CD4-positive, alpha-beta T cell treated with Interleukin-17A for 4 hours (primary cell): Measurements from ENCODE around the gene RHOT1.
"Not testable (repeated sequence)": the region's sequence is repeated elsewhere in the genome, so short reads cannot be mapped to it uniquely, and the experiment has no call there.

Experiments used
- DNase-seq: peaks from one replicate; pipeline ENCODE4 v3.0.0-alpha.2; 2020; ENCODE audit warnings: mixed read lengths

The RHOT1 gene

GRCh38 chr17:32124985-32125847 is 17.1 kb upstream of the RHOT1 start:
- no peak for DNase-seq

GRCh38 chr17:32125848-32126153 is 16.5 kb upstream of the RHOT1 start:
- no peak for DNase-seq

GRCh38 chr17:32126325-32126724 is 16.0 kb upstream of the RHOT1 start:
- DNase-seq, result no peak

- no peak for DNase-seq
Observed at GRCh38 chr17:32126746-32127145, 15.6 kb upstream of the RHOT1 start.

- peak; percentile 84 for DNase-seq
Observed at GRCh38 chr17:32127158-32127897, 15.0 kb upstream of the RHOT1 start.

- not testable (repeated sequence) for DNase-seq
Observed at GRCh38 chr17:32128470-32128869, 13.8 kb upstream of the RHOT1 start.

- DNase-seq, result not testable (repeated sequence)
Observed at GRCh38 chr17:32135497-32136117, 6.7 kb upstream of the RHOT1 start.

- DNase-seq, result peak; percentile 6
Observed at GRCh38 chr17:32136856-32137255, 5.4 kb upstream of the RHOT1 start.

GRCh38 chr17:32139504-32139903 is 2.8 kb upstream of the RHOT1 start:
- DNase-seq, result not testable (repeated sequence)

GRCh38 chr17:32141258-32141657 is 1.0 kb upstream of the RHOT1 start:
- DNase-seq, result no peak

- no peak for DNase-seq
Observed at GRCh38 chr17:32141679-32142037, 644 bp upstream of the RHOT1 start.

GRCh38 chr17:32142857-32143526 is 690 bp downstream of the RHOT1 start:
- DNase-seq, result peak; percentile 32

GRCh38 chr17:32143527-32143870 is 1.2 kb downstream of the RHOT1 start:
- no peak for DNase-seq

- DNase-seq, result not testable (repeated sequence)
Observed at GRCh38 chr17:32144442-32144841, 2.1 kb downstream of the RHOT1 start.

- DNase-seq, result no peak
Observed at GRCh38 chr17:32148351-32148750, 6.0 kb downstream of the RHOT1 start.

GRCh38 chr17:32150358-32150757 is 8.1 kb downstream of the RHOT1 start:
- no peak for DNase-seq

- DNase-seq, result no peak
Observed at GRCh38 chr17:32152130-32152529, 9.8 kb downstream of the RHOT1 start.

- no peak for DNase-seq
Observed at GRCh38 chr17:32155896-32156295, 13.6 kb downstream of the RHOT1 start.

GRCh38 chr17:32156656-32157055 is 14.4 kb downstream of the RHOT1 start:
- no peak for DNase-seq

GRCh38 chr17:32157225-32157624 is 14.9 kb downstream of the RHOT1 start:
- no peak for DNase-seq

GRCh38 chr17:32158870-32159585 is 16.7 kb downstream of the RHOT1 start:
- no peak for DNase-seq

GRCh38 chr17:32159586-32160438 is 17.5 kb downstream of the RHOT1 start:
- no peak for DNase-seq
